ENCODE data around the gene STN1. TPM values are rescaled to one million over a fixed set of nuclear protein-coding genes. Genes with fewer than 3 reads are reported as not detected.

STN1 gene
- total and polyA plus RNA-seq, 9 of the 15 experiments (the other 6 are each of a cell fraction or from before 2014, with no cell fraction given): 9.1 to 19.6 (median 13.8) TPM

DNA sequence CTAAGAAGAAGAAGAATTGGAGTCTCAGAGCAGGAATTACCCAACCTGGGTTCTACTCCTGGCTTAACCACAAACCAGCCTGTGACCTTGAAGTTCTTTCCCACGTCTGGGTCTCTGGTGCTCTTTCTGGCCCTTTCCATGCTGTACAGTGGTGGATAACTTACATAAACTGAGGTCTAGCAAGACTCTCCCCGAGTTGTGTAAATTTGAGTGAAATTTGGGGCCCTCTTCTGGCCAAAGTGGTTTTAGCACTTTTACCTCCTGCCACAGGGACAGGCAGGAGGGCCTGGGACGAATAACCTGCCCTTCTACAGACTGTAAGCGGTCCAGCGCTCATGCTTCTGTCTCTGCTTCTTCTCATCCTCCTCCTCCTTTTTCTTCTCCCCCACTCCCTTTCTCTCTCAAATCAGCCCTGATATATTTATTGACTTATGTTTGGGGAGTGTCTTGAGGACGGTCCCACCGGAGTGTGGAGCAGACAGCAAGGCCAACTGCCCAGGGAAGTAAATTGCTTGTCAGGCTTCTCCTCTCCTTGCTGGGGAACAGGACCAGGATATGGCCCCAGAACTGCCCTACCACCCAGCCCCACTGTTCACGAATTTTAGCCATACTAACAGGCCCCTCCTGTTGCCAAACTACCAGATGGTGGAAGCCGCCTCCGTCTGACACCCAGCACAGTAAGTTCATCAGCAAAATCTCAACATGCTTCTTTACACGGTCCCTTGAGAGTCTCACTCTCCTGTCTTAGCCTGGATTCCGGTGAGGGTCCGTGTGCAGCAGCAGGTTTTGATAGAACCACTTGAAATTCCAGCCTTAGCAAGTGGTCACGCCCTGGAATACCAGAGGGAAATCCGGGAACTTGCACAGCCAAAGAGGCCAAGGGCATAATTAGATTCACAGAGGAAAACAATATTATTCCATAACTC, 58.6 kb downstream of the STN1 start:
- Histone ChIP-seq H3K9me1 (ENCODE audit: control insufficient read depth, insufficient read depth, low read length) (no peaks in the 10 kb centered on the region), H3K4me3 (no peak overlapping the region), H3K27me3 (ENCODE audit: control insufficient read depth in 2 of 2, insufficient read depth in 2 of 2, low read length in 2 of 2) (peaks cover under 1 to 14% of the 10 kb centered on the region in 2 experiments), H3K36me3 (ENCODE audit: control insufficient read depth, insufficient read depth, low read length) (no peaks in the 10 kb centered on the region), H3K9ac (ENCODE audit: insufficient read depth in 1 of 2, low read depth in 2 of 2, low read length in 2 of 2) (no peak overlapping the region), H2AFZ (ENCODE audit: low read depth, low read length) (no peak overlapping the region), H3K9me3 (replicated peaks; ENCODE audit: control insufficient read depth, insufficient read depth, low read depth, low read length) (no peaks in the 10 kb centered on the region), H3K4me2 (ENCODE audit: insufficient read depth, low read length) (no peak overlapping the region), H3K79me2 (ENCODE audit: control insufficient read depth, insufficient read depth, low read length) (no peaks in the 10 kb centered on the region), H3K4me1 (replicated peaks in 1 of 2; ENCODE audit: control insufficient read depth in 2 of 2, insufficient read depth in 2 of 2, low read length in 2 of 2) (peaks cover 0 to 7% of the 10 kb centered on the region in 2 experiments; a peak in 1 of 5 replicates), H4K20me1 (replicated peaks; ENCODE audit: control insufficient read depth, insufficient read depth, low read length) (no peaks in the 10 kb centered on the region), H3K27ac (ENCODE audit: extremely low read depth, low read depth, low read length) (no peak overlapping the region)
- BruUV-seq (replicated peaks): no TSS peak
- ATAC-seq (peak; percentile 95), FAIRE-seq (peak; percentile 82), DNase-seq (ENCODE audit: extremely low read depth in 1 of 4, low spot score in 3 of 4) (peak; percentile 20 to 57 (median 36))
- ChIA-PET CTCF (ENCODE audit: low intra/inter-chr PET ratio) (interaction anchor here (0.5 to 3.8 kb wide), 4 partner anchors 12 to 267 kb away, joined by 3 to 45 read pairs (median 3); no protein-coding TSS in a partner anchor), POLR2A (no interaction called here)
- intact Hi-C loops (cut with micrococcal nuclease) (loop anchor here (1.0 to 5.0 kb wide), 3 partner anchors 127 to 262 kb away; no protein-coding TSS in a partner anchor), in situ Hi-C loops (cut with MboI) (loop anchor here (25.0 kb wide), 1 partner anchor 272 kb away; no protein-coding TSS in a partner anchor)
- WGBS (ENCODE audit: insufficient coverage, low coverage, missing lambda C conversion rate): 23% methylated on average over 13 of the region's 15 CpGs
- TF ChIP-seq, protein P1, sequence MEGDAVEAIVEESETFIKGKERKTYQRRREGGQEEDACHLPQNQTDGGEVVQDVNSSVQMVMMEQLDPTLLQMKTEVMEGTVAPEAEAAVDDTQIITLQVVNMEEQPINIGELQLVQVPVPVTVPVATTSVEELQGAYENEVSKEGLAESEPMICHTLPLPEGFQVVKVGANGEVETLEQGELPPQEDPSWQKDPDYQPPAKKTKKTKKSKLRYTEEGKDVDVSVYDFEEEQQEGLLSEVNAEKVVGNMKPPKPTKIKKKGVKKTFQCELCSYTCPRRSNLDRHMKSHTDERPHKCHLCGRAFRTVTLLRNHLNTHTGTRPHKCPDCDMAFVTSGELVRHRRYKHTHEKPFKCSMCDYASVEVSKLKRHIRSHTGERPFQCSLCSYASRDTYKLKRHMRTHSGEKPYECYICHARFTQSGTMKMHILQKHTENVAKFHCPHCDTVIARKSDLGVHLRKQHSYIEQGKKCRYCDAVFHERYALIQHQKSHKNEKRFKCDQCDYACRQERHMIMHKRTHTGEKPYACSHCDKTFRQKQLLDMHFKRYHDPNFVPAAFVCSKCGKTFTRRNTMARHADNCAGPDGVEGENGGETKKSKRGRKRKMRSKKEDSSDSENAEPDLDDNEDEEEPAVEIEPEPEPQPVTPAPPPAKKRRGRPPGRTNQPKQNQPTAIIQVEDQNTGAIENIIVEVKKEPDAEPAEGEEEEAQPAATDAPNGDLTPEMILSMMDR (IDR thresholded peaks at IDR 0.05 in 2 of 3, conservative IDR thresholded peaks at IDR 0.05 in 1 of 3; ENCODE audit: insufficient read depth in 2 of 3, low read depth in 1 of 3, low read length in 3 of 3): peak; percentile 53 to 69 (median 67)
- TF ChIP-seq SMC3 (conservative IDR thresholded peaks at IDR 0.05; ENCODE audit: insufficient read depth, low read depth, low read length): peak; percentile 52; the same call in 1 of the 2 replicates
- TF ChIP-seq, protein P2, sequence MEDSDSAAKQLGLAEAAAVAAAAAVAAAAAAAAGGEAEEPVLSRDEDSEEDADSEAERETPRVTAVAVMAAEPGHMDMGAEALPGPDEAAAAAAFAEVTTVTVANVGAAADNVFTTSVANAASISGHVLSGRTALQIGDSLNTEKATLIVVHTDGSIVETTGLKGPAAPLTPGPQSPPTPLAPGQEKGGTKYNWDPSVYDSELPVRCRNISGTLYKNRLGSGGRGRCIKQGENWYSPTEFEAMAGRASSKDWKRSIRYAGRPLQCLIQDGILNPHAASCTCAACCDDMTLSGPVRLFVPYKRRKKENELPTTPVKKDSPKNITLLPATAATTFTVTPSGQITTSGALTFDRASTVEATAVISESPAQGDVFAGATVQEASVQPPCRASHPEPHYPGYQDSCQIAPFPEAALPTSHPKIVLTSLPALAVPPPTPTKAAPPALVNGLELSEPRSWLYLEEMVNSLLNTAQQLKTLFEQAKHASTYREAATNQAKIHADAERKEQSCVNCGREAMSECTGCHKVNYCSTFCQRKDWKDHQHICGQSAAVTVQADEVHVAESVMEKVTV (CRISPR knock-in tag; IDR thresholded peaks at IDR 0.05): peak; percentile 66
- peak; percentile 69 to 80 for TF ChIP-seq RAD21 (CRISPR knock-in tag; conservative IDR thresholded peaks at IDR 0.05 in 1 of 2, IDR thresholded peaks at IDR 0.05 in 1 of 2)
- no peak for TF ChIP-seq TBP (optimal IDR thresholded peaks at IDR 0.05; ENCODE audit: low read depth, low read length)
- TF ChIP-seq ZNF23 (CRISPR knock-in tag; IDR thresholded peaks at IDR 0.05): no peak
- TF ChIP-seq, protein P3, sequence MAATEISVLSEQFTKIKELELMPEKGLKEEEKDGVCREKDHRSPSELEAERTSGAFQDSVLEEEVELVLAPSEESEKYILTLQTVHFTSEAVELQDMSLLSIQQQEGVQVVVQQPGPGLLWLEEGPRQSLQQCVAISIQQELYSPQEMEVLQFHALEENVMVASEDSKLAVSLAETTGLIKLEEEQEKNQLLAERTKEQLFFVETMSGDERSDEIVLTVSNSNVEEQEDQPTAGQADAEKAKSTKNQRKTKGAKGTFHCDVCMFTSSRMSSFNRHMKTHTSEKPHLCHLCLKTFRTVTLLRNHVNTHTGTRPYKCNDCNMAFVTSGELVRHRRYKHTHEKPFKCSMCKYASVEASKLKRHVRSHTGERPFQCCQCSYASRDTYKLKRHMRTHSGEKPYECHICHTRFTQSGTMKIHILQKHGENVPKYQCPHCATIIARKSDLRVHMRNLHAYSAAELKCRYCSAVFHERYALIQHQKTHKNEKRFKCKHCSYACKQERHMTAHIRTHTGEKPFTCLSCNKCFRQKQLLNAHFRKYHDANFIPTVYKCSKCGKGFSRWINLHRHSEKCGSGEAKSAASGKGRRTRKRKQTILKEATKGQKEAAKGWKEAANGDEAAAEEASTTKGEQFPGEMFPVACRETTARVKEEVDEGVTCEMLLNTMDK (IDR thresholded peaks at IDR 0.05; ENCODE audit: borderline replicate concordance, insufficient read depth, low read depth, low read length, poor library complexity, severe bottlenecking): no peak
- no peak for TF ChIP-seq HCFC1 (IDR thresholded peaks at IDR 0.05; ENCODE audit: low read depth, low read length)

Measured in K562 (cell line).